NCI-H146 treated with DMSO at 0.1 percent for 48 hours (cell line): ENCODE results near the gene ANKRD33.

ENCODE experiments used
- DNase-seq: peaks from one replicate; lab custom pipeline; 2025; ENCODE audit not compliant: unreplicated experiment; lab: John Stamatoyannopoulos, UW

ANKRD33 gene

DNA sequence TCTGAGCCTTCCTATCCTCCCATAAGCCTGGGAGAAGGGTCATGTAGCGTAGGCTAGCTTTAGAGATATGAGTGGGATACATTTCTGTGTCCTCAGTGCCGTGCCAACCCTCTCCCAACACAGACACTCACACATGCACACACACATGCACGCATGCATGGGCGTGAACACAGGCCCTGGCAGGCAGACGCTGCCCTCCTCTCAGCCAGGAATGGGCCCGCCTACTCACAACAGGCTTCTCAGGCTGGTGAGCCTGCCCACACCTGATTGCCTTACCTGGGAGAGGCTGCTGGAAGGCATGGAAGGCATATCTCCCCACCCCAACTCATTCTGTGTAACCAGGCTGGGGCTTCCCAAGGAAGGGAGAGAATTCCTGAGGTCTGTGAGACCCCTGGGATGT, 50.8 kb downstream of the ANKRD33 start:
- DNase-seq, result no peak

DNA sequence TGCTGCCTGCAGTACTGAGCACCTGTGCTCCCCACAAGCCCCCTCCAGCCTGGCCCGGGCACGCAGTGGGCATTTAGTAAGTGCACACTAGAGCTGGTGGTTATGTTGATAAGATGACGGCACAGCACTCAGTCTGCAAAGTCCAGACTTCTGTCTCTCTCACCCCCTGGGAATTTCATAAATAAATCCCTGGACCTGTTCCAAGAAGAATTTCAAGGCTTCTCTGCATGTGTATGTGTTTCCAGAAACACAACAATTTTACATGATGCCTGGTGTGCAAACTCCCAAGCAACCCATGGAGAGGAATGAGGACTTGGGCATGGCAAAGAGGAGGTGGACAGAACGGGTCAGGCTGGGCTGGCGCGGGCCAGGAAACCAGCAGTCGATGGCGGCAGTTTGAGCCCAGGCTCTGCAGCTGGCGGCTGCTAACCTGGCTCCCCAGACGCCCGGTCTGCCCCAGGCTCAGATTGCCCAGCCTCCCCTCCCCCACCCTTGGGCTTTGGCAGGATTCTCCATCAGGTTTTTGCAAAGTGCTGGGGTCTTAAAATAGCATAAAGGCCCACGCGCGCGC, 53.2 kb downstream of the ANKRD33 start:
- peak; percentile 57 for DNase-seq
